ENCODE results near the gene CALHM3.

DNA sequence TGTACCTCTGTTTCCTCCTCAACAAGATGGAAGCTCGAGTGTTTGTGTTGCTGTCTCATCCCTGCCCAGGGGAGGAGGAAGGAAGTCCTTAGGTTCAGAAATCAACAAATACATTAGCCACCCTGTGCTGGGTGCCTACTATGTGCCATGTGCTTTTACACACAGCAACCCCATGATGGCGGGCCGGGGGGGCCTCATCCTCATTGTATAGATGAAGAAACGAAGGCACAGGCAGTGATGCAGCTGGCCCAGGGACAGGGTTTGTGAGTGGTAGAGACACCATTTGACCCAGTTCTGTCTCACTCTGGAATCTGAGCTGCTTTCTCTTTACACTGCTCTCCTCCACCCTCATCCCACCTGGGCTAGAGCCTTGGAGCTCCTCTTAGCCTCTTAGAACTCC is 25.0 kb downstream of the CALHM3 start:
- TF ChIP-seq CTCF (IDR thresholded peaks at IDR 0.05; ENCODE audit: poor library complexity) = no peak
- TF ChIP-seq EZH2phosphoT487 (IDR thresholded peaks at IDR 0.05; ENCODE audit: low read depth, severe bottlenecking, unreplicated experiment) = no peak
- TF ChIP-seq EZH2 (IDR thresholded peaks at IDR 0.05; ENCODE audit: borderline replicate concordance) = no peak

Measured in hepatocyte (in vitro differentiated cells).